Endothelial cell (in vitro differentiated cells): ENCODE results near the gene ACVRL1. TPM values are rescaled to one million over a fixed set of nuclear protein-coding genes. Genes with fewer than 3 reads are reported as not detected.

Experiments
- DNase-seq: peaks from one replicate; pipeline ENCODE4 v3.0.0; 2021; ENCODE audit warnings: low spot score
- H3K27ac Mint-ChIP-seq: one replicate; pipeline ENCODE4 v1.8.0; 2021; ENCODE audit warnings: mixed read lengths, inconsistent platforms; ENCODE audit not compliant: unreplicated experiment
- H3K27me3 Mint-ChIP-seq: one replicate; pipeline ENCODE4 v1.8.0; 2021; ENCODE audit warnings: mild to moderate bottlenecking, moderate library complexity, mixed read lengths, inconsistent platforms; ENCODE audit not compliant: unreplicated experiment
- H3K36me3 Mint-ChIP-seq: one replicate; pipeline ENCODE4 v1.8.0; 2021; ENCODE audit warnings: mild to moderate bottlenecking, low read depth, mixed read lengths, inconsistent platforms; ENCODE audit not compliant: unreplicated experiment
- H3K4me1 Mint-ChIP-seq: one replicate; pipeline ENCODE4 v1.8.0; 2021; ENCODE audit warnings: mild to moderate bottlenecking, mixed read lengths, inconsistent platforms; ENCODE audit not compliant: unreplicated experiment
- H3K4me3 Mint-ChIP-seq: one replicate; pipeline ENCODE4 v1.8.0; 2021; ENCODE audit warnings: mild to moderate bottlenecking, mixed read lengths, inconsistent platforms; ENCODE audit not compliant: unreplicated experiment
- H3K9me3 Mint-ChIP-seq: one replicate; pipeline ENCODE4 v1.8.0; 2021; ENCODE audit warnings: mixed read lengths, inconsistent platforms; ENCODE audit not compliant: unreplicated experiment
- long read RNA-seq: library from polyadenylated mRNA; unstranded; transcript quantifications from one replicate; pipeline ENCODE4 v2.0.0, GENCODE V29; 2020; ENCODE audit not compliant: unreplicated experiment
- total RNA-seq: library from RNA; stranded (reverse); fragmentation: NEBNext Ultra II Directional; extraction: Animal tissue kit (Norgen Biotek cat#: 25700); gene quantifications from one replicate; pipeline ENCODE4 v1.2.1, GENCODE V29; 2021; ENCODE audit not compliant: unreplicated experiment
- TF ChIP-seq, protein P1 (sequence below): fragments of 200-600 bp; sonication (generic); IDR thresholded peaks from one replicate; pipeline ENCODE4 v1.5.0; 2021; ENCODE audit warnings: antibody characterized with exemption; ENCODE audit not compliant: unreplicated experiment

The ACVRL1 gene
- 395 TPM for total RNA-seq
- long read RNA-seq, full-length matches to known transcripts = 27 of 53 reads
- long read RNA-seq, partial matches to known transcripts = 5 of 53 reads
- long read RNA-seq, other reads (novel, unspliced or antisense) = 21 of 53 reads

DNA sequence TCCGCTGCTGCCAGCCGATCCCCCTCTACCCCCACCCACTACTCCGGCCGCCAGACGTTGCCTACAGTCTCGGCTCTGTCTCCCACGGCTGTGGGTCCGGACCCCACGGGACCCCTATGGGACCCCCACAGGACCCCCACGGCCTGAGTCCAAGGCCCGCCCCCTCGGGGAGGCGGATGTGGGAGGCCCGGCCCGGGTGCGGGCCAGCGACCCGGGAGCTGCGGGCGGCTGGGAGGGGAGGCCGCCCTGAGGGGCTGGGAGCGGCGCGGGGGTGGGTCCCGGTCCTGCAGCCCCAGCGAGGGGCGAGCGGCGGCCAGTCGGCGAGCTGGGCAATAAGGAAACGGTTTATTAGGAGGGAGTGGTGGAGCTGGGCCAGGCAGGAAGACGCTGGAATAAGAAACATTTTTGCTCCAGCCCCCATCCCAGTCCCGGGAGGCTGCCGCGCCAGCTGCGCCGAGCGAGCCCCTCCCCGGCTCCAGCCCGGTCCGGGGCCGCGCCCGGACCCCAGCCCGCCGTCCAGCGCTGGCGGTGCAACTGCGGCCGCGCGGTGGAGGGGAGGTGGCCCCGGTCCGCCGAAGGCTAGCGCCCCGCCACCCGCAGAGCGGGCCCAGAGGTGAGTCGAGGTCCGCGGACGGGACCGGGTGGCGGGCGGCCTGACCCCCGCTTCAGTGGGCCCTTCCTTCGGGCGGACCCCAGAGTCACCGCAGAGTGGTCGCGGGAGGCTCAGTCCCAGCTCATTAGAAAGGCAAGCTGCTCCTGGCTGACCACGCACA, at the start of gene ACVRL1:
ACVRL1 (plus strand) TSS at position 422 of the 773 bp plus-strand sequence. CDS start 4,971 bp downstream, outside the sequence.
- peak; percentile 39 for DNase-seq
- Mint-ChIP-seq H3K9me3 (no peaks in the 10 kb centered on the region), H3K27me3 (peaks cover 17% of the 10 kb centered on the region), H3K36me3 (peaks cover 5% of the 10 kb centered on the region), H3K4me1 (peaks cover 72% of the 10 kb centered on the region), H3K4me3 (peak within 1 kb of the TSS; percentile 96), H3K27ac (peak within 1 kb of the TSS; percentile 92)
- TF ChIP-seq, protein P1, sequence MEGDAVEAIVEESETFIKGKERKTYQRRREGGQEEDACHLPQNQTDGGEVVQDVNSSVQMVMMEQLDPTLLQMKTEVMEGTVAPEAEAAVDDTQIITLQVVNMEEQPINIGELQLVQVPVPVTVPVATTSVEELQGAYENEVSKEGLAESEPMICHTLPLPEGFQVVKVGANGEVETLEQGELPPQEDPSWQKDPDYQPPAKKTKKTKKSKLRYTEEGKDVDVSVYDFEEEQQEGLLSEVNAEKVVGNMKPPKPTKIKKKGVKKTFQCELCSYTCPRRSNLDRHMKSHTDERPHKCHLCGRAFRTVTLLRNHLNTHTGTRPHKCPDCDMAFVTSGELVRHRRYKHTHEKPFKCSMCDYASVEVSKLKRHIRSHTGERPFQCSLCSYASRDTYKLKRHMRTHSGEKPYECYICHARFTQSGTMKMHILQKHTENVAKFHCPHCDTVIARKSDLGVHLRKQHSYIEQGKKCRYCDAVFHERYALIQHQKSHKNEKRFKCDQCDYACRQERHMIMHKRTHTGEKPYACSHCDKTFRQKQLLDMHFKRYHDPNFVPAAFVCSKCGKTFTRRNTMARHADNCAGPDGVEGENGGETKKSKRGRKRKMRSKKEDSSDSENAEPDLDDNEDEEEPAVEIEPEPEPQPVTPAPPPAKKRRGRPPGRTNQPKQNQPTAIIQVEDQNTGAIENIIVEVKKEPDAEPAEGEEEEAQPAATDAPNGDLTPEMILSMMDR = no peak

GRCh38 chr12:51860986-51861385, 46.3 kb upstream of the ACVRL1 start:
- H3K4me1 Mint-ChIP-seq = peaks cover 13% of the 10 kb centered on the region
- no peak for DNase-seq
- H3K4me3 Mint-ChIP-seq = no peak overlapping the region
- no peak overlapping the region for H3K27ac Mint-ChIP-seq
- H3K9me3 Mint-ChIP-seq = no peaks in the 10 kb centered on the region
- TF ChIP-seq, protein P1 = no peak
- H3K27me3 Mint-ChIP-seq = peaks cover 2% of the 10 kb centered on the region
- no peaks in the 10 kb centered on the region for H3K36me3 Mint-ChIP-seq

DNA sequence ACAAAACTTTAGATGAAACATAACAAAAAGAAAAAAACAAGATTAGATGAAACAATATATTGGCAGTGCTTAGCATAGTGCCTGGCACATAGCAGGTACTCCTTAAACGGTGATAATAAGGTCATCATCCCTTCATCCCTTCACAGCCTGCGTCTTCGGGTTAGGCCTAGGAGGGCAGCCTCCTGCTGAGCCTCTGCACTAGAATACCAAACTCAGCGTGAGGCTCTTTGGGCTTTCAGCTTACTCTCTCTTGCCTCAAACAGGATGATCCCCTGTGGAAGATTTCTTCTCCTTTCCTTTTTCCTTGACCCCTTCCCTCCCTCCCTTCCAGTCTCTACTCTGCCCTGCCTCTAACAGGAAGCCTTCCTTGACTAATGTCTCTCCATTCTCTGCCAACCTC, 44.4 kb upstream of the ACVRL1 start:
- no peak overlapping the region for H3K27ac Mint-ChIP-seq
- peaks cover 6% of the 10 kb centered on the region for H3K27me3 Mint-ChIP-seq
- DNase-seq = no peak
- H3K36me3 Mint-ChIP-seq = no peaks in the 10 kb centered on the region
- TF ChIP-seq, protein P1 = no peak
- no peaks in the 10 kb centered on the region for H3K9me3 Mint-ChIP-seq
- peak overlapping the region; percentile 76 for H3K4me3 Mint-ChIP-seq
- H3K4me1 Mint-ChIP-seq = peaks cover 9% of the 10 kb centered on the region

- Mint-ChIP-seq H3K4me3 (peak overlapping the region; percentile 76), H3K9me3 (no peaks in the 10 kb centered on the region), H3K27me3 (peaks cover 8% of the 10 kb centered on the region), H3K27ac (no peak overlapping the region), H3K36me3 (no peaks in the 10 kb centered on the region), H3K4me1 (peaks cover 14% of the 10 kb centered on the region)
- no peak for DNase-seq
- TF ChIP-seq, protein P1 = no peak
Observed at GRCh38 chr12:51863363-51863932, 43.9 kb upstream of the ACVRL1 start.
